HCT116 (cell line): ENCODE measurements around the gene ECEL1.

Experiments used
- CBX3 ChIP-seq: IDR thresholded peaks from 2 replicates; pipeline ENCODE4 v1.6.1; 2012; ENCODE audit warnings: low read depth
- CEBPB ChIP-seq: IDR thresholded peaks from 2 replicates; pipeline ENCODE4 v1.6.1; 2012; ENCODE audit warnings: low read depth
- CTCF ChIP-seq, 3 experiments: fragments of 200-600 bp in 1 of 3; sonication (generic) in 1 of 3; IDR thresholded peaks in 2 of 3; conservative IDR thresholded peaks in 1 of 3; 2 replicates each; pipeline ENCODE4 v1.5.1; 2012 to 2017; ENCODE audit warnings: low read depth in 2 of 3, low read length in 2 of 3, antibody characterized with exemption in 1 of 3, borderline replicate concordance in 1 of 3, control low read depth in 1 of 3, mild to moderate bottlenecking in 1 of 3, mixed read lengths in 1 of 3, mixed run types in 1 of 3, moderate library complexity in 1 of 3; ENCODE audit not compliant: insufficient read depth in 1 of 3
- EZH2 ChIP-seq: fragments of 200-600 bp; sonication (generic); IDR thresholded peaks from 2 replicates; pipeline ENCODE4 v1.6.1; 2017; ENCODE audit warnings: antibody characterized with exemption, mixed run types
- EZH2phosphoT487 ChIP-seq: fragments of 200-600 bp; IDR thresholded peaks from 2 replicates; pipeline ENCODE4 v1.6.1; 2018; ENCODE audit warnings: antibody characterized with exemption, borderline replicate concordance
- MAX ChIP-seq: IDR thresholded peaks from 2 replicates; pipeline ENCODE4 v1.6.1; 2012
- POLR2A ChIP-seq: IDR thresholded peaks from 2 replicates; pipeline ENCODE4 v1.7.0; 2011; ENCODE audit warnings: borderline replicate concordance; ENCODE audit not compliant: insufficient read depth, insufficient read length; ENCODE audit errors: extremely low read depth
- RAD21 ChIP-seq: IDR thresholded peaks from 2 replicates; pipeline ENCODE4 v1.6.1; 2012; ENCODE audit warnings: low read depth, mild to moderate bottlenecking
- REST ChIP-seq: IDR thresholded peaks from 2 replicates; pipeline ENCODE4 v1.6.1; 2012; ENCODE audit warnings: low read depth
- SRF ChIP-seq: IDR thresholded peaks from 2 replicates; pipeline ENCODE4 v1.6.1; 2012; ENCODE audit warnings: low read depth
- YY1 ChIP-seq: IDR thresholded peaks from 2 replicates; pipeline ENCODE4 v1.6.1; 2011; ENCODE audit warnings: low read length, low read depth, moderate library complexity, mild to moderate bottlenecking; ENCODE audit not compliant: insufficient replicate concordance; ENCODE audit errors: extremely low read depth
- ZFX ChIP-seq: fragments of 450-650 bp; IDR thresholded peaks from 2 replicates; pipeline ENCODE4 v1.6.1; 2017
- ZNF274 ChIP-seq: fragments of 200-500 bp; sonication (Bioruptor generic); IDR thresholded peaks from 2 replicates; pipeline ENCODE4 v1.6.1; 2014; ENCODE audit warnings: mild to moderate bottlenecking, low read depth, low read length, inconsistent platforms
- TF ChIP-seq, protein P1 (sequence below): IDR thresholded peaks from 2 replicates; pipeline ENCODE4 v1.6.1; 2012

DNA sequence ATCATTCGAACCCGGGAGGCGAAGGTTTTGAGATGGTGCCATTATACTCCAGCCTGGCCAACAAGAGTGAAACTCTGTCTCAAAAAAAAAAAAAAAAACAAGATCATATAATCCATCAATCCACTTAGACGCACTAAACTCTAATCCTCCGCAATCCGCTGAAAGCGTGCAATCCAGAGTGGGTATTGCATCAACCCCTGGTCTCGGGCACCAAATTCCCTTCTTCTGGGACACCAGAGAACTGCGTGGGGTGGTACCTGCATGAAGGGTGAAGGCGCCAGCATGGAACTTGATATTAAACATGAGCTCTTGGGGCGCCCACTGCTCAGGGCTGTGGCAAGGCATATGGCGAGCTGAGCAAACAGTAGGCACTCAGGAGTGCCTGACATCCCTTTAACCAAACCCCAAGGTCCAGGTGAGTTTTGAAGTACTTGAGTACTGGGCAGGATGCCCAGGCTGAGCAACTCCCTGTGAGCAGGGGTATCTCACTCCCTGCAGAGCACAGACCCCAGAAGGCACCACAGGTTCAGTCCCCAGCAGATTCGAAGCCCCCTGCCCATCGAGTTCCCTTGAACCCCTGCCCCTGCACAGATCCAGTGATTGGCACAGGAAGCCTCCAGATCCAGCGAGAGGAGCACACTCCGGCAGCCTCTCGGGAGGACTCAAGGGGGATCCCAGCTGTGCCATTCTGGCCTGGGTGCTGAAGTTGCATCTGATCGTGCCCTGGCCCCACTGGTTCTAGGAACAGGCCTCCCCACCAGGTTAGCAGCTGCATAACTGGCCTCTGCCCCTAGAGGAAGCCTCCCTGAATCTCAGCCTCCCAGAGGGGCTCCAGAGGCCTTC lies 23.7 kb downstream of the ECEL1 start:
- TF ChIP-seq RAD21 (no peak), CTCF (IDR thresholded peaks at IDR 0.05 in 2 of 3, conservative IDR thresholded peaks at IDR 0.05 in 1 of 3; ENCODE audit: borderline replicate concordance in 1 of 3, insufficient read depth in 1 of 3, low read depth in 2 of 3, low read length in 2 of 3) (no peak), ZNF274 (no peak), EZH2 (no peak), ZFX (no peak), SRF (no peak), CBX3 (no peak), CEBPB (no peak), REST (no peak), MAX (no peak), POLR2A (no peak), YY1 (no peak), EZH2phosphoT487 (no peak)
- TF ChIP-seq, protein P1, sequence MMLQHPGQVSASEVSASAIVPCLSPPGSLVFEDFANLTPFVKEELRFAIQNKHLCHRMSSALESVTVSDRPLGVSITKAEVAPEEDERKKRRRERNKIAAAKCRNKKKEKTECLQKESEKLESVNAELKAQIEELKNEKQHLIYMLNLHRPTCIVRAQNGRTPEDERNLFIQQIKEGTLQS: no peak
